Upper lobe of left lung (tissue), 4 donors: ENCODE data around the gene GTF2A1L.

Experiments used
- POLR2A ChIP-seq, 4 donors: fragments of 450-650 bp; IDR thresholded peaks; one replicate each; pipeline ENCODE4 v1.5.1; 2016 to 2017; ENCODE audit warnings: antibody characterized with exemption in 4 of 4, mild to moderate bottlenecking in 2 of 4
- POLR2AphosphoS5 ChIP-seq, 2 donors: sonication (generic); formaldehyde crosslinking; IDR thresholded peaks; one replicate each; pipeline ENCODE4 v1.5.1; 2017; ENCODE audit warnings: antibody characterized with exemption in 2 of 2

DNA sequence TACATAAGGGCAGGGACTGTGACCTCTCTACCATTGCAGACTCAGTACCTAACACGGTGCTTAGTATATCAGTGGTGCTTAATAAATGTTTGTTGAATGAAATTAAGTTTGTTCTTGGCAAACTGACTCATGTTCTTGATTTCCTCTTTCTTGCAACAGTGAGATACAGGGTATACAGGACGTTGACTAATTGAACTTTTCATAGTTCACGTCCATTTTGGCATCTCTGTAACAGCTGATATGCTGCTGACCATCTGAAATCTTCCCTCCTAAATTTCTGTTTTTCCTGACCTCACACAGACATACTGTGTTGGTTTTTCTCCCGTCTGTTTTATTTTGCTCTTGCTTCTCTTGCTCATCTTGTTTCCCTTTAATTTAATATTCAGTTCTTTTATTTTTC, 93.7 kb downstream of the GTF2A1L start:
- TF ChIP-seq POLR2AphosphoS5 (IDR thresholded peaks at IDR 0.05) (no peak), POLR2A (IDR thresholded peaks at IDR 0.05) (no peak)
